K562 (cell line): ENCODE results near the gene RALGPS1. TPM values are rescaled to one million over a fixed set of nuclear protein-coding genes. Genes with fewer than 3 reads are reported as not detected.

Source experiments
- ATAC-seq: fragments of 200-7000 bp; cut with Tn5 transposase; 3 replicates; pipeline ENCODE4 v1.9.1; 2020; ENCODE audit warnings: moderate library complexity
- BruUV-seq: library from RNA; stranded (reverse); fragments of 400-500 nt; replicated peaks from 2 replicates; lab custom pipeline; 2021; lab: Mats Ljungman, UMichigan
- CTCF ChIA-PET: fragments of 300-600 bp; formaldehyde crosslinking; extraction: SDS; loops from one replicate; lab custom pipeline; 2021; ENCODE audit warnings: low intra/inter-chr PET ratio; lab: Yijun Ruan, JAX
- POLR2A ChIA-PET: fragments of 300-600, 350-650 bp; sonication (Branson Sonifier 250); formaldehyde crosslinking; extraction: SDS; loops from one replicate; lab custom pipeline; 2021; ENCODE audit warnings: antibody characterized with exemption, inconsistent platforms; lab: Yijun Ruan, JAX
- DNase-seq, 4 experiments: peaks; one replicate each; pipeline versions ENCODE4 v3.0.0 to v3.0.0-alpha.2; 2011 to 2018; ENCODE audit warnings: low spot score in 3 of 4, mixed read lengths in 3 of 4; ENCODE audit errors: extremely low read depth in 1 of 4
- FAIRE-seq: peaks from 2 replicates; lab custom pipeline; 2011; peaks lifted over from hg19 to GRCh38; lab: Jason Lieb, UNC
- H2AFZ ChIP-seq: 2 replicates; pipeline ENCODE4 v1.6.0; 2011; ENCODE audit warnings: low read depth, low read length, control low read depth, inconsistent platforms
- H3K27ac ChIP-seq: fragments of 200-600 bp; 3 replicates; pipeline ENCODE4 v1.8.0; 2011; ENCODE audit warnings: low read depth, mild to moderate bottlenecking, control low read depth, inconsistent platforms, low read length, moderate library complexity, mixed read lengths; ENCODE audit errors: extremely low read depth
- H3K27me3 ChIP-seq, 2 experiments: fragments of 300-600 bp in 1 of 2; 2 replicates in 1 of 2; 3 replicates in 1 of 2; pipeline versions ENCODE4 v1.6.0 to v1.8.0; 2011; ENCODE audit warnings: inconsistent platforms in 2 of 2, low read length in 2 of 2, mild to moderate bottlenecking in 1 of 2, mixed read lengths in 1 of 2, moderate library complexity in 1 of 2; ENCODE audit not compliant: control insufficient read depth in 2 of 2, insufficient read depth in 2 of 2
- H3K36me3 ChIP-seq: fragments of 300-600 bp; 3 replicates; pipeline ENCODE4 v1.8.0; 2011; ENCODE audit warnings: mild to moderate bottlenecking, low read length, inconsistent platforms; ENCODE audit not compliant: control insufficient read depth, insufficient read depth
- H3K4me1 ChIP-seq, 2 experiments: fragments of 200-600 bp in 1 of 2; replicated peaks in 1 of 2; 2 replicates in 1 of 2; 3 replicates in 1 of 2; pipeline versions ENCODE4 v1.5.1 to v1.8.0; 2011; ENCODE audit warnings: inconsistent platforms in 2 of 2, low read length in 2 of 2, mild to moderate bottlenecking in 1 of 2, mixed read lengths in 1 of 2, moderate library complexity in 1 of 2; ENCODE audit not compliant: control insufficient read depth in 2 of 2, insufficient read depth in 2 of 2
- H3K4me2 ChIP-seq: 2 replicates; pipeline ENCODE4 v1.6.1; 2011; ENCODE audit warnings: low read length, control low read depth, inconsistent platforms, mixed read lengths; ENCODE audit not compliant: insufficient read depth
- H3K4me3 ChIP-seq: fragments of 200-600 bp; sonication (generic), shearing (Covaris generic); 2 replicates; pipeline ENCODE4 v1.5.1; 2016; ENCODE audit warnings: control low read depth, inconsistent platforms
- H3K79me2 ChIP-seq: fragments of 200-600 bp; 3 replicates; pipeline ENCODE4 v1.8.0; 2011; ENCODE audit warnings: low read length, inconsistent platforms; ENCODE audit not compliant: control insufficient read depth, insufficient read depth
- H3K9ac ChIP-seq, 2 experiments: 2 replicates each; pipeline versions ENCODE4 v1.6.0 to v1.6.1; 2011; ENCODE audit warnings: low read depth in 2 of 2, low read length in 2 of 2, control low read depth in 1 of 2, inconsistent platforms in 1 of 2, mild to moderate bottlenecking in 1 of 2, mixed read lengths in 1 of 2; ENCODE audit not compliant: insufficient read depth in 1 of 2
- H3K9me1 ChIP-seq: one replicate; pipeline ENCODE4 v1.6.0; 2011; ENCODE audit warnings: inconsistent platforms, mild to moderate bottlenecking, low read length, moderate library complexity; ENCODE audit not compliant: control insufficient read depth, insufficient read depth
- H3K9me3 ChIP-seq: replicated peaks from 2 replicates; pipeline ENCODE4 v1.5.1; 2011; ENCODE audit warnings: low read depth, low read length, inconsistent platforms; ENCODE audit not compliant: control insufficient read depth, insufficient read depth
- H4K20me1 ChIP-seq: replicated peaks from 2 replicates; pipeline ENCODE4 v1.6.1; 2011; ENCODE audit warnings: low read length, inconsistent platforms, mixed read lengths; ENCODE audit not compliant: control insufficient read depth, insufficient read depth
- ARID1B ChIP-seq: fragments of 450-650 bp; IDR thresholded peaks from 2 replicates; pipeline ENCODE4 v1.6.1; 2016; ENCODE audit warnings: antibody characterized with exemption, mild to moderate bottlenecking, inconsistent platforms
- DACH1 ChIP-seq: fragments of 450-650 bp; IDR thresholded peaks from 2 replicates; pipeline ENCODE4 v1.6.1; 2018; ENCODE audit not compliant: partially characterized antibody
- ETV5 ChIP-seq: sonication (generic); formaldehyde crosslinking; IDR thresholded peaks from 2 replicates; pipeline ENCODE4 v1.4.0; 2020; ENCODE audit warnings: low read depth, mild to moderate bottlenecking, missing genetic modification reagents
- NFIX ChIP-seq: fragments of 250-450 bp; sonication (Bioruptor Pico); IDR thresholded peaks from 2 replicates; pipeline ENCODE4 v1.4.0; 2020; ENCODE audit warnings: low read depth, mild to moderate bottlenecking, moderate library complexity
- POLR3G ChIP-seq: IDR thresholded peaks from 2 replicates; pipeline ENCODE4 v1.6.1; 2011; ENCODE audit not compliant: insufficient read length, insufficient replicate concordance; ENCODE audit errors: extremely low read depth
- SNRNP70 ChIP-seq: fragments of 200-400 bp; formaldehyde crosslinking; optimal IDR thresholded peaks from 2 replicates; pipeline ENCODE3; 2017; ENCODE audit warnings: low read depth, low read length
- TAF1 ChIP-seq: IDR thresholded peaks from 2 replicates; pipeline ENCODE4 v1.6.1; 2011; ENCODE audit warnings: mild to moderate bottlenecking, low read length, moderate library complexity; ENCODE audit not compliant: insufficient read depth, control insufficient read depth, severe bottlenecking; ENCODE audit errors: extremely low read depth
- TGIF2 ChIP-seq: sonication (generic); formaldehyde crosslinking; IDR thresholded peaks from 2 replicates; pipeline ENCODE4 v1.8.1; 2022; ENCODE audit warnings: mild to moderate bottlenecking, missing genetic modification reagents, moderate library complexity
- U2AF2 ChIP-seq: fragments of 200-400 bp; formaldehyde crosslinking; optimal IDR thresholded peaks from 2 replicates; pipeline ENCODE3; 2017; ENCODE audit warnings: low read depth, mild to moderate bottlenecking, low read length
- UBTF ChIP-seq, 2 experiments: IDR thresholded peaks; 2 replicates each; pipeline ENCODE4 v1.6.1; 2012; ENCODE audit warnings: improper control_type of control experiment in 2 of 2, low read depth in 2 of 2, low read length in 2 of 2, borderline replicate concordance in 1 of 2
- ZC3H11A ChIP-seq: IDR thresholded peaks from 2 replicates; pipeline ENCODE4 v1.6.1; 2012; ENCODE audit warnings: low read depth, low read length, improper control_type of control experiment
- ZNF124 ChIP-seq: sonication (generic); formaldehyde crosslinking; IDR thresholded peaks from 2 replicates; pipeline ENCODE4 v1.8.1; 2022; ENCODE audit warnings: missing genetic modification reagents
- ZNF263 ChIP-seq: sonication (generic); formaldehyde crosslinking; IDR thresholded peaks from 2 replicates; pipeline ENCODE4 v1.8.0; 2022; ENCODE audit warnings: mild to moderate bottlenecking, missing genetic modification reagents, borderline replicate concordance
- WGBS: fragments of 100-300 bp; shearing (Covaris generic); methylation state at CpG from one replicate; pipeline ENCODE4 v1.1.6; 2016; ENCODE audit warnings: low coverage, mixed read lengths; ENCODE audit not compliant: insufficient coverage; ENCODE audit errors: missing lambda C conversion rate; 5-methylcytosine and 5-hydroxymethylcytosine counted together
- in situ Hi-C: fragments of 300-500 bp; cut with MboI; formaldehyde crosslinking; loops from 4 replicates; pipeline ENCODE4 v1.15.0; 2018; ENCODE audit warnings: inconsistent platforms, mixed read lengths
- intact Hi-C: fragments of 100-400 bp; cut with micrococcal nuclease; formaldehyde crosslinking; loops from 2 replicates; pipeline ENCODE4 v1.14.2; 2022
- polyA plus RNA-seq, 8 experiments: library from polyadenylated mRNA; depleted of rRNA in 4 of 8; stranded (reverse) in 5 of 8; unstranded in 3 of 8; fragments of >200 nt; fragmentation: Nextera tagmentation in 2 of 8; fragmentation: Illumina TruSeq in 1 of 8; extraction: Ambion mirVana in 2 of 8; extraction: Trizol in 1 of 8; gene quantifications; 2 replicates each; pipeline versions ENCODE4 v1.2.1 to v1.2.3, GENCODE V29; 2011 to 2014; ENCODE audit warnings: inconsistent platforms in 1 of 8, missing spikeins in 1 of 8
- total RNA-seq, 7 experiments: library from RNA; depleted of rRNA in 6 of 7; stranded (reverse); fragments of >200 nt in 6 of 7; fragmentation: Illumina TruSeq in 2 of 7; extraction: Trizol in 2 of 7; gene quantifications; 2 replicates each; pipeline versions ENCODE4 v1.2.1 to v1.2.3, GENCODE V29; 2011 to 2021; ENCODE audit warnings: low replicate concordance in 1 of 7
- TF ChIP-seq, protein P1 (sequence below): fragments of 250-450 bp; sonication (Bioruptor Pico); IDR thresholded peaks from 2 replicates; pipeline ENCODE4 v1.5.0; 2021

Gene RALGPS1
- total and polyA plus RNA-seq, 9 of the 15 experiments (the other 6 are each of a cell fraction or from before 2014, with no cell fraction given): 0.04 to 2.6 (median 1.5) TPM

GRCh38 chr9:127087411-127087810 is 172.8 kb downstream of the RALGPS1 start:
- peaks cover 18% of the 10 kb centered on the region for H4K20me1 ChIP-seq
- no peak overlapping the region for H3K27ac ChIP-seq
- in situ Hi-C loops: loop anchor here (10.0 kb wide), 1 partner anchor 237 kb away; no protein-coding TSS in a partner anchor
- no peaks in the 10 kb centered on the region for H3K9me3 ChIP-seq
- DNase-seq: no peak
- H3K79me2 ChIP-seq: no peaks in the 10 kb centered on the region
- CTCF ChIA-PET: no interaction called here
- H3K27me3 ChIP-seq: peaks cover 34 to 68% of the 10 kb centered on the region in 2 experiments
- no peak overlapping the region for H2AFZ ChIP-seq
- BruUV-seq: no TSS peak
- 2% methylated on average over 6 of the region's 6 CpGs for WGBS
- no peak for FAIRE-seq
- peaks cover 2% of the 10 kb centered on the region for H3K9me1 ChIP-seq
- ATAC-seq: no peak
- H3K4me1 ChIP-seq: no peaks in the 10 kb centered on the region; a peak in 1 of 5 replicates
- H3K36me3 ChIP-seq: no peaks in the 10 kb centered on the region
- no peak overlapping the region for H3K9ac ChIP-seq
- TF ChIP-seq ETV5 (CRISPR knock-in tag): no peak
- TF ChIP-seq NFIX: no peak
- intact Hi-C loops: no loop called here
- POLR2A ChIA-PET: no interaction called here
- no peak overlapping the region for H3K4me3 ChIP-seq
- no peak overlapping the region for H3K4me2 ChIP-seq

DNA sequence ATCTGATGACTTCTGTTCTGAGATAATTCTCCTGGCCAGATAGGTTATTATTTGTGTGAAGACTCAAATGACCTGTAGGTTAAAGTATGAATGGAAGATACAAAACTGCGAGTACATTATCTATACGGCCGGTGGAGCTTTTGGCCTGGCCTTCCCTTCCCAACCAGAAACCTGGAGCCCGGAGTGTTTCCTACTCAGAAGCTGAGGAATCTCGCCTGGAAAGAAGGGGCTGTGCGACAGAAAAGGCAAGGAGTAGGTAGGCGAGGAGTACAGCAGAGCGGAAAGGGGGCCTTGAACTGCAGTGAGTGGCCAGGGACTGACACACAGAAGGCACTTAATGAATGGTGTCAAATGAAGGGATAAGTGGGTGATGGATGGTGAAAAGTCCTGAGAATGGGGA is 173.3 kb downstream of the RALGPS1 start:
- H3K9me1 ChIP-seq: peaks cover 2% of the 10 kb centered on the region
- DNase-seq (no peak), ATAC-seq (no peak), FAIRE-seq (no peak)
- ChIA-PET POLR2A (no interaction called here), CTCF (no interaction called here)
- intact Hi-C loops (no loop called here), in situ Hi-C loops (loop anchor here (10.0 kb wide), 1 partner anchor 237 kb away; no protein-coding TSS in a partner anchor)
- BruUV-seq: no TSS peak
- no peaks in the 10 kb centered on the region for H3K9me3 ChIP-seq
- 1% methylated on average over 8 of the region's 8 CpGs for WGBS
- H3K4me1 ChIP-seq: no peaks in the 10 kb centered on the region; a peak in 1 of 5 replicates
- H3K79me2 ChIP-seq: no peaks in the 10 kb centered on the region
- H3K27ac ChIP-seq: no peak overlapping the region
- peaks cover 22% of the 10 kb centered on the region for H4K20me1 ChIP-seq
- no peak overlapping the region for H3K9ac ChIP-seq
- H2AFZ ChIP-seq: no peak overlapping the region
- peaks cover 35 to 72% of the 10 kb centered on the region in 2 experiments for H3K27me3 ChIP-seq
- H3K36me3 ChIP-seq: no peaks in the 10 kb centered on the region
- H3K4me3 ChIP-seq: no peak overlapping the region
- no peak overlapping the region for H3K4me2 ChIP-seq
- TF ChIP-seq UBTF (IDR thresholded peaks at IDR 0.05; ENCODE audit: borderline replicate concordance in 1 of 2, low read depth in 2 of 2, low read length in 2 of 2): no peak
- no peak for TF ChIP-seq ZNF263 (CRISPR knock-in tag)
- TF ChIP-seq ARID1B: no peak
- TF ChIP-seq, protein P1, sequence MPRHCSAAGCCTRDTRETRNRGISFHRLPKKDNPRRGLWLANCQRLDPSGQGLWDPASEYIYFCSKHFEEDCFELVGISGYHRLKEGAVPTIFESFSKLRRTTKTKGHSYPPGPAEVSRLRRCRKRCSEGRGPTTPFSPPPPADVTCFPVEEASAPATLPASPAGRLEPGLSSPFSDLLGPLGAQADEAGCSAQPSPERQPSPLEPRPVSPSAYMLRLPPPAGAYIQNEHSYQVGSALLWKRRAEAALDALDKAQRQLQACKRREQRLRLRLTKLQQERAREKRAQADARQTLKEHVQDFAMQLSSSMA (CRISPR knock-in tag): no peak
- no peak for TF ChIP-seq DACH1
- TF ChIP-seq TGIF2 (CRISPR knock-in tag): no peak
- TF ChIP-seq TAF1: no peak
- TF ChIP-seq POLR3G: no peak
- TF ChIP-seq ZC3H11A: no peak
- no peak for TF ChIP-seq ZNF124 (CRISPR knock-in tag)
- TF ChIP-seq SNRNP70: no peak
- TF ChIP-seq U2AF2: no peak
